Mucosa of descending colon (tissue), 3 donors: ENCODE measurements around the gene GJC1. TPM values are rescaled to one million over a fixed set of nuclear protein-coding genes. Genes with fewer than 3 reads are reported as not detected.

Source experiments
- ATAC-seq: fragments of 200-7000 bp; cut with Tn5 transposase; one replicate; pipeline ENCODE4 v1.9.1; 2020; ENCODE audit warnings: mild to moderate bottlenecking, moderate library complexity
- DNase-seq, 3 donors: peaks; one replicate each; pipeline ENCODE4 v3.0.0-alpha.2; 2020
- H3K36me3 ChIP-seq: fragments of 200-600 bp; one replicate; pipeline ENCODE4 v1.8.0; 2021; ENCODE audit warnings: low read depth, mild to moderate bottlenecking
- H3K4me1 ChIP-seq: fragments of 200-600 bp; one replicate; pipeline ENCODE4 v1.8.0; 2021; ENCODE audit warnings: low read depth, mild to moderate bottlenecking
- H3K4me3 ChIP-seq: fragments of 200-600 bp; one replicate; pipeline ENCODE4 v1.8.0; 2021; ENCODE audit warnings: mild to moderate bottlenecking
- H3K9me3 ChIP-seq: fragments of 200-600 bp; one replicate; pipeline ENCODE4 v1.8.0; 2021; ENCODE audit warnings: mild to moderate bottlenecking
- CTCF ChIP-seq: fragments of 200-600 bp; IDR thresholded peaks from one replicate; pipeline ENCODE4 v1.8.0; 2022; ENCODE audit warnings: antibody characterized with exemption, mild to moderate bottlenecking
- intact Hi-C, 2 donors: fragments of 100-400 bp; cut with DNase I in 1 of 2; cut with micrococcal nuclease in 1 of 2; formaldehyde crosslinking; loops; one replicate each; pipeline versions ENCODE4 v1.11.0 to v1.11.1; 2022; cut with DNase I, micrococcal nuclease
- total RNA-seq, 3 donors: library from RNA; stranded (reverse); fragmentation: NEBNext Ultra II Directional in 2 of 3; extraction: Animal tissue kit (Norgen Biotek cat#: 25700) in 2 of 3; gene quantifications; one replicate each; pipeline versions ENCODE4 v1.2.1 to v1.2.4, GENCODE V29; 2021 to 2023
- donor health status: DM: no; HTN: no; CAD: no; lungs with moderate emphysema.
- donor health status: DM: no; HTN: no; CAD: no.
- donor health status: DM: no; HTN: yes; CAD: no.

The GJC1 gene
- total RNA-seq, 3 donors from 2014 or later: 2.2 to 140 (median 5.7) TPM

- Histone ChIP-seq H3K4me3 (no peak overlapping the region), H3K9me3 (no peaks in the 10 kb centered on the region), H3K4me1 (peaks cover 12% of the 10 kb centered on the region), H3K36me3 (no peaks in the 10 kb centered on the region)
- DNase-seq: no peak
- no peak for TF ChIP-seq CTCF
- no peak for ATAC-seq
- intact Hi-C loops: no loop called here
Observed at GRCh38 chr17:44832805-44833204, 2.7 kb upstream of the GJC1 start.

GRCh38 chr17:44831371-44831770, 1.3 kb upstream of the GJC1 start:
- intact Hi-C loops: no loop called here

GRCh38 chr17:44830359-44831288, 537 bp upstream of the GJC1 start:
- ATAC-seq (no peak), DNase-seq (peak in 1 of 3 donors; percentile 16)
- intact Hi-C loops: no loop called here
- no peaks in the 10 kb centered on the region for H3K9me3 ChIP-seq
- no peak overlapping the region for H3K4me3 ChIP-seq
- peaks cover 12% of the 10 kb centered on the region for H3K4me1 ChIP-seq
- no peaks in the 10 kb centered on the region for H3K36me3 ChIP-seq
- TF ChIP-seq CTCF: no peak

More at GRCh38 chr17:44831371-44831770, 1.3 kb upstream of the GJC1 start:
- no peak for TF ChIP-seq CTCF
- H3K9me3 ChIP-seq: no peaks in the 10 kb centered on the region
- H3K36me3 ChIP-seq: no peaks in the 10 kb centered on the region
- peaks cover 12% of the 10 kb centered on the region for H3K4me1 ChIP-seq
- DNase-seq: no peak
- no peak overlapping the region for H3K4me3 ChIP-seq
- ATAC-seq: no peak

- Histone ChIP-seq H3K4me3 (no peak overlapping the region), H3K9me3 (no peaks in the 10 kb centered on the region), H3K4me1 (peaks cover 12% of the 10 kb centered on the region), H3K36me3 (no peaks in the 10 kb centered on the region)
- no peak for TF ChIP-seq CTCF
- intact Hi-C loops: loop anchor here in 1 of 2 donors (5.0 kb wide), 1 partner anchor 52 kb away; no protein-coding TSS in a partner anchor
- DNase-seq: no peak
- no peak for ATAC-seq
Observed at GRCh38 chr17:44828919-44829522, 1.1 kb downstream of the GJC1 start.

GRCh38 chr17:44827863-44828262, 2.2 kb downstream of the GJC1 start:
- H3K4me1 ChIP-seq: peaks cover 12% of the 10 kb centered on the region
- intact Hi-C loops: loop anchor here in 1 of 2 donors (5.0 kb wide), 1 partner anchor 51 kb away; no protein-coding TSS in a partner anchor
- ATAC-seq (no peak), DNase-seq (no peak)
- H3K9me3 ChIP-seq: no peaks in the 10 kb centered on the region
- no peaks in the 10 kb centered on the region for H3K36me3 ChIP-seq
- H3K4me3 ChIP-seq: no peak overlapping the region
- TF ChIP-seq CTCF: no peak
